Measurements from ENCODE around the gene CCDC28B.
A peak's percentile ranks its signal among the peaks of the same experiment; 100 is the strongest.

Gene CCDC28B

GRCh38 chr1:32172621-32173245 lies 27.7 kb upstream of the CCDC28B start:
- no peak for DNase-seq (ENCODE audit: low read depth)
- no peak overlapping the region for H3K4me3 ChIP-seq (ENCODE audit: control insufficient read depth, low read depth, low read length)
- TF ChIP-seq CTCF (IDR thresholded peaks at IDR 0.05; ENCODE audit: control insufficient read depth, insufficient read depth, low read depth, low read length, missing control alignments): no peak

GRCh38 chr1:32178380-32179192 lies 21.8 kb upstream of the CCDC28B start:
- TF ChIP-seq CTCF (IDR thresholded peaks at IDR 0.05; ENCODE audit: control insufficient read depth, insufficient read depth, low read depth, low read length, missing control alignments): no peak
- H3K4me3 ChIP-seq (ENCODE audit: control insufficient read depth, low read depth, low read length): no peak overlapping the region
- DNase-seq (ENCODE audit: low read depth): no peak

- H3K4me3 ChIP-seq (ENCODE audit: control insufficient read depth, low read depth, low read length): peak overlapping the region; percentile 85
- TF ChIP-seq CTCF (IDR thresholded peaks at IDR 0.05; ENCODE audit: control insufficient read depth, insufficient read depth, low read depth, low read length, missing control alignments): no peak
- no peak for DNase-seq (ENCODE audit: low read depth)
Measured at GRCh38 chr1:32179193-32179442, 21.3 kb upstream of the CCDC28B start.

GRCh38 chr1:32179443-32180185 lies 20.8 kb upstream of the CCDC28B start, which contains the start of gene TXLNA:
Gene TXLNA (plus strand): TSS chr1:32179675. CDS start chr1:32180346, 671 bp downstream.
- no peak for DNase-seq (ENCODE audit: low read depth)
- H3K4me3 ChIP-seq (ENCODE audit: control insufficient read depth, low read depth, low read length): peak within 1 kb of the TSS; percentile 85
- no peak for TF ChIP-seq CTCF (IDR thresholded peaks at IDR 0.05; ENCODE audit: control insufficient read depth, insufficient read depth, low read depth, low read length, missing control alignments)

- DNase-seq (ENCODE audit: low read depth): no peak
- no peak for TF ChIP-seq CTCF (IDR thresholded peaks at IDR 0.05; ENCODE audit: control insufficient read depth, insufficient read depth, low read depth, low read length, missing control alignments)
- peak overlapping the region; percentile 85 for H3K4me3 ChIP-seq (ENCODE audit: control insufficient read depth, low read depth, low read length)
Measured at GRCh38 chr1:32180186-32181060, 20.0 kb upstream of the CCDC28B start.

- no peak for TF ChIP-seq CTCF (IDR thresholded peaks at IDR 0.05; ENCODE audit: control insufficient read depth, insufficient read depth, low read depth, low read length, missing control alignments)
- DNase-seq (ENCODE audit: low read depth): no peak
- H3K4me3 ChIP-seq (ENCODE audit: control insufficient read depth, low read depth, low read length): peak overlapping the region; percentile 85
Measured at GRCh38 chr1:32181065-32181464, 19.3 kb upstream of the CCDC28B start.

Measured in AG09309 (cell line).